Left cardiac atrium (tissue), 4 donors: Measurements from ENCODE around the gene GPR173. TPM values are rescaled to one million over a fixed set of nuclear protein-coding genes. Genes with fewer than 3 reads are reported as not detected.

Source experiments
- ATAC-seq, 2 donors: fragments of 200-7000 bp; cut with Tn5 transposase; one replicate each; pipeline ENCODE4 v1.9.1; 2020; ENCODE audit warnings: mild to moderate bottlenecking in 2 of 2, moderate library complexity in 2 of 2
- DNase-seq: peaks from one replicate; pipeline ENCODE4 v3.0.0-alpha.2; 2020
- intact Hi-C, 2 donors: fragments of 100-400 bp; cut with DNase I; formaldehyde crosslinking; loops; one replicate each; pipeline versions ENCODE4 v1.14.1 to v1.15.1; 2022 to 2023
- total RNA-seq, 2 donors: library from RNA; stranded (reverse); fragmentation: NEBNext Ultra II Directional; extraction: Animal tissue kit (Norgen Biotek cat#: 25700); gene quantifications; one replicate each; pipeline ENCODE4 v1.2.1, GENCODE V29; 2021
- donor health status: DM: no; HTN: yes; CAD: no.
- donor health status: DM: no; HTN: yes; CAD: no; lungs with severe emphysema.
- donor health status: DM: yes; HTN: yes; CAD: no.
- donor health status: Dilated cardiomyopathy.

Gene GPR173
- total RNA-seq, 2 donors from 2014 or later, result 1.3 to 2.8 TPM

DNA sequence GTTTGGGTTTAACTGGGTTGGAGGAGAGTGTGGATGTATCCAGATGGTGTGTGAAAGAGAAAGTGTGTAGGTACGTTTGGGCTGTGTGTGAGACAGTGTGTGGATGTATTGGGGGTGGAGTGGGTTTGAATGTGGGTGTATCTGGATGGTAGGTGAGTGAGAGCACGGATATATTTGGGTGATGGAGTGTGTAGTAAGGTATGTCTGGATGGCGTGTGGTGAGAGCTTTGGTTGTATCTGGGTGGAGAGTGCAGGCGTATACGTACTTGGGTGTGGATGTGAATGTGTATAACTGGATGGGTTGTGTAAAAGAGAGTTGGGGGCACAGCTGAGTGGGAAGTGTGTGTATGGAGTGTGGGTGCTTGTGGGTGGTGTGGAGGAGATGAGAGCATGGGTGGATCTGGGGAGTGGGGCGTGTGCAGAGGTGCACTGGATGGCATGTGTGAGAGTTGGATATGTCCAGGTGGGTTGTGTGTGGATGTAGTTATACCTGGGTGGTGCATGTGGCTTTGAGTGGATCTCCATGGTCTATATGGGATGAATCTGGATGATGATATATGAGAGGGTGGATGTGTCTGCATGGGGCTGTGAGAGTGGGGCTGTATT lies 6.8 kb downstream of the GPR173 start:
- no peak for ATAC-seq
- no peak for DNase-seq
- intact Hi-C loops, result no loop called here

- ATAC-seq (no peak), DNase-seq (no peak)
- intact Hi-C loops, result no loop called here
Measured at GRCh38 chrX:53056292-53056691, 7.7 kb downstream of the GPR173 start.

- no peak for ATAC-seq
- intact Hi-C loops, result no loop called here
- no peak for DNase-seq
Measured at GRCh38 chrX:53065104-53065503, 16.5 kb downstream of the GPR173 start.

- DNase-seq, result no peak
- no peak for ATAC-seq
- intact Hi-C loops, result loop anchor here in 1 of 2 donors (1.0 kb wide), 1 partner anchor 22 kb away; no protein-coding TSS in a partner anchor
Measured at GRCh38 chrX:53071064-53071463, 22.5 kb downstream of the GPR173 start.

DNA sequence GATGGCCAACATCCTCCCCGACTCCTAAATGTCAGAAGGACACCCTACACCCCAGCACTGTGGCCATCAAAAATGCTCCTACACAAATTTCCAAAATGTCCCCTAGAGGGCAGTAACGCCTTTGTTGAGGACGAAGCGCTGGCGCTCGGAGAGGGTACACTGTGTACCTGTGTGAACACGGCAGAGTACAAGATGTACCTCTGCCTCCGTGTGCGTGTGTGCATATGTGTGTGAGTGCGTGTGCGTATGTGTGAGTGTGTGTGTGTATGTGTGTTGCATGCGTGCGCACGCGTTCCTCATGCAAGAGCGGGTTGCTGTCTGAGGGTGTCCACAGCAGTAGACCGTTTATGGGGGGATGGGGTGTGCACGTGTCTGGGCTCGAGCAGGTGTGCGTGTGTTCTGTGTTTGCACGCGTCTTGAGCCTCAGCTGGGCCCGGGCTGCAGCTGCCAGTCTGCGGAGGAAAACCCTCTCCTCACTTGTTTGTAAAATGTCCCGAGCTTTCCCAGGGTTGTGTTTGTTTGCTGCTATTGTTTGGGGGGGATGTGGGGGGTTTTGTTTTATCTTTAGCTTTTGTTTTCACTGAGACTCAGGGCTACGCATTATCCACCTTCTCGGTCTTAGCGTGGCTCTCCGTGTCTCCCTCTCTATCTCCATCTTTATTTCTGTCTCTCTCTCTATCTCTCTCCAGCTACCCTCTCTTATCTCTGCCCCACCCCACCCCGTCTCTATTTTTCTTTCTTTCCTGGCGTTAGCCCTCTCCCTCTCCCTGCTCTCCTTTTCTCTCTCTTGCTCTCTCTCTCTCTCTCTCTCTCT lies 23.2 kb downstream of the GPR173 start:
- peak; percentile 73 for DNase-seq
- intact Hi-C loops, result loop anchor here in 1 of 2 donors (1.0 kb wide), 1 partner anchor 21 kb away; no protein-coding TSS in a partner anchor

GRCh38 chrX:53072418-53073114 lies 24.0 kb downstream of the GPR173 start:
- ATAC-seq, result peak in 1 of 2 donors; percentile 10
- intact Hi-C loops, result no loop called here

More for the DNA sequence above, 23.2 kb downstream of the GPR173 start:
- peak; percentile 84 to 90 for ATAC-seq

DNA sequence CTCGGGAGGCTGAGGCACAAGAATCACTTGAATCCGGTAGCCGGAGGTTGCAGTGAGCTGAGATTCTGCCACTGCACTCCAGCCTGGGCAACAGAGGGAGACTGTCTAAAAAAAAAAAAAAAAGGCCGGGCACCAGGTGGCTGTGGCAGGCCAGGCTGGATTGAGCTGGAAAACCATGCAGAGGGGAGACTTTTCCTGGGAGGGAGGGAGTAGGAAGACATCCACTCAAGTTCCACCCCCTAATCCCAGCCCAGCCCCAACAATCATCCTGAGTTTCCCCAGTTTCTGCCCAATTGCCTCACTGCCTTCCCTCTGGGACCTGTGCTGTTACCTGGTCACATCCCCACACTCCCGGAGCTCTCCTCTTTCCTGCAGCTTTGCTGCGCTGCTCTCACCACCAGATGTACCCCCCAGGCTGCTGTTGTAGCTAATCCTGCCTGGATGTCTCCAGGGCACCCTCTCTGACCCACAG lies 24.6 kb downstream of the GPR173 start:
- intact Hi-C loops, result no loop called here
- no peak for DNase-seq

More at GRCh38 chrX:53072418-53073114, 24.0 kb downstream of the GPR173 start:
- no peak for DNase-seq

DNA sequence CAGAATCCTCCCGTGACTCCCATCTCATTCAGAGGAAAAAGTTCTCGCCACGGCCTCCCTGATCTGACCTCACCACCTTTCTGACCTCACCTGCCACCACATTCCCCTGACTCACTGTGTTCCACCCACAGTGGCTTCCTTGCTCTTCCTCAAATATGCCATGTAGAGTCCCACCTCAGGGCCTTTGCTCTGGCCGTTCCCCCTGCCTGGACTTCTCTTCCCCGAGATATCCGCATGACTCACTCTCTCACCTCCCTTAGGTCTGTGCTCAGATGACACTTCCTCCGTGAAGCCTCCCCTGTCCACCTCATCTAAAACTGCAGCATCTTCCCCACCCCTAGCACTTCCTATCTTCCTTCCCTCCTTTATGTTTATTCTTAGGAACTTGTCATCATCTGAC lies 26.4 kb downstream of the GPR173 start:
- intact Hi-C loops, result no loop called here

More for the DNA sequence above, 24.6 kb downstream of the GPR173 start:
- ATAC-seq, result no peak

GRCh38 chrX:53076671-53077070 lies 28.1 kb downstream of the GPR173 start:
- intact Hi-C loops, result no loop called here
- DNase-seq (no peak), ATAC-seq (no peak)

More for the DNA sequence above, 26.4 kb downstream of the GPR173 start:
- ATAC-seq (no peak), DNase-seq (no peak)

DNA sequence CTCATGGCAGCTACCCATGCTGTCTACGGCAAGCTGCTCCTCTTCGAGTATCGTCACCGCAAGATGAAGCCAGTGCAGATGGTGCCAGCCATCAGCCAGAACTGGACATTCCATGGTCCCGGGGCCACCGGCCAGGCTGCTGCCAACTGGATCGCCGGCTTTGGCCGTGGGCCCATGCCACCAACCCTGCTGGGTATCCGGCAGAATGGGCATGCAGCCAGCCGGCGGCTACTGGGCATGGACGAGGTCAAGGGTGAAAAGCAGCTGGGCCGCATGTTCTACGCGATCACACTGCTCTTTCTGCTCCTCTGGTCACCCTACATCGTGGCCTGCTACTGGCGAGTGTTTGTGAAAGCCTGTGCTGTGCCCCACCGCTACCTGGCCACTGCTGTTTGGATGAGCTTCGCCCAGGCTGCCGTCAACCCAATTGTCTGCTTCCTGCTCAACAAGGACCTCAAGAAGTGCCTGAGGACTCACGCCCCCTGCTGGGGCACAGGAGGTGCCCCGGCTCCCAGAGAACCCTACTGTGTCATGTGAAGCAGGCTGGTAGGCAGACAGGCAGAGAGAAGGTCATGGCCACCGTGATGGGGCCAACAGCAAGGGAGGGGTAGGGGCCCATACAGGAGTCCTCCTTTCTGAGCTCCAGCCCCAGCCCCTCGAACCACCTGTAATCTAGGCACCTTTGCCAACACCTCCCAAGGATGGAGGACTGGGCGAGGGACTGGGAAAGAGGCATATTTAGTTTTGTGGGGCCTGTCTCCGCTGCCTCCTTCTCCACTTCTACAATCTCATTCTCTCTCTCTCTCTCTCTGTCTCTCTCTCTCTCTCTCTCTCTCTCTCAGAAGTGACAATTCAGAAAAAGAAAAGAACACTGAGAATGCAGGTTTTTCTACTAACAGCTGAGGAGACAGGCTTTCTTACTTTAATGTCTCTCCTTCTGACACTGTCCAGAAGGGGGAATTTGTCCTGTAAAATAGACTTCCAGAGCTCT lies 28.9 kb downstream of the GPR173 start:
- intact Hi-C loops, result no loop called here
- DNase-seq, result no peak
- no peak for ATAC-seq

DNA sequence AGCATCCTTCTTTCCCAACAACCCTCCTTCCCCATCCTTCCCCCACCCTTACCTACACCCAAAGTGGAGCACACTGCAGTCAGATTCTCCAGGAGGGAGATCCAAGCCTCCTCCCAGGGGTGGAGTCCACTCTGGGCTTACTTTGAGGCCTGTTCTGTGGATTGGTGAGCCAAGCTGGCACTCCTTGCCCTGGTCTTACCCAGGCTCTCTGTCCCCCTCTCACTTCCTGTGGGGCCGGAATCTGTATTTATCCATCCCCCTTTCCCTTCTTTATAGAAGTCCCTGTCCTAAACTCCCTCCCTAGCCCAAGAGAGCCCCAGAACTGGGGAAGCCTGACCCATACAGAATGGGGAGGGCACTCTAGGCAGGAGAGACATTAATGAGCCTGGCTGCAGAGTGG lies 30.4 kb downstream of the GPR173 start:
- no peak for DNase-seq
- no peak for ATAC-seq
- intact Hi-C loops, result no loop called here

- DNase-seq (no peak), ATAC-seq (no peak)
- intact Hi-C loops, result no loop called here
Measured at GRCh38 chrX:53080628-53081580, 32.3 kb downstream of the GPR173 start.

GRCh38 chrX:53081925-53082772 lies 33.6 kb downstream of the GPR173 start, which contains the start of gene TSPYL2:
TSPYL2 (plus strand) TSS chrX:53082367; CDS start chrX:53082499, 132 bp downstream.
- intact Hi-C loops, result no loop called here

GRCh38 chrX:53082773-53083616 lies 34.4 kb downstream of the GPR173 start:
- DNase-seq (no peak), ATAC-seq (no peak)
- intact Hi-C loops, result no loop called here

More at GRCh38 chrX:53081925-53082772, 33.6 kb downstream of the GPR173 start, which contains the start of gene TSPYL2:
- ATAC-seq (peak; percentile 96 to 97), DNase-seq (peak; percentile 93)

DNA sequence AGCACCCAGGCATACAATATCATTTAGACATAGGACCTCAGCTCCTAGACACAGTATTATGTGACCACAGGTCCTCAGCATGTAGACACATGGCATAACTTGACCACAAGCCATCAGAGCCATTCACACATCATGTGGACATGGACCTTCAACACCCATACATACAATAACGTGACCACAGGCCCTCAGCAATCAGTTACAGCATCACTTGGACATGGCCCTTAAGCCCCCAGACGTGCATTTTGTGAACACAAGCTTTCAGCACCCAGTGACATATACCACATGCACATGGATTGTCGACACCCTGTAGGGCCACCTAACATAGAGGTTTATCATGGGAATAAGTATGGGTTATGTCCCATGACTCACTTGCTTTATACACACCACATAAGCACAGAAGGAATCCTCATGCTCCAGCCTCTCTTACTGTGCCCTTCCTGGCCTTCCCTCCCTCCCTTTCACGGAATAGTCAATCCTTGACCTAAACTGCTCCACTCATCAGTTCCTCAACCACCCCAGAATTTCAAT lies 35.5 kb downstream of the GPR173 start:
- DNase-seq, result no peak
- intact Hi-C loops, result no loop called here
- ATAC-seq, result no peak
